ENCODE results near the gene PDLIM7.

Gene PDLIM7

GRCh38 chr5:177474846-177475562 lies 22.4 kb downstream of the PDLIM7 start:
- H3K9ac ChIP-seq (ENCODE audit: low read depth in 1 of 2, low read length in 2 of 2) = no peak overlapping the region
- no peaks in the 10 kb centered on the region for H3K36me3 ChIP-seq (ENCODE audit: control insufficient read depth in 2 of 2, insufficient read depth in 2 of 2, low read length in 2 of 2)
- peaks cover 13 to 15% of the 10 kb centered on the region in 2 donors for H3K4me1 ChIP-seq (ENCODE audit: control insufficient read depth in 2 of 2, insufficient read depth in 2 of 2, low read length in 2 of 2)
- no peak overlapping the region for H3K4me3 ChIP-seq (ENCODE audit: low read length in 2 of 2)
- H3K27me3 ChIP-seq (ENCODE audit: control insufficient read depth in 2 of 2, insufficient read depth in 2 of 2, low read length in 2 of 2) = peaks cover 0 to 3% of the 10 kb centered on the region in 2 donors
- H3K27ac ChIP-seq (ENCODE audit: low read depth in 2 of 2, low read length in 2 of 2) = no peak overlapping the region
- H3K9me3 ChIP-seq (ENCODE audit: control insufficient read depth in 2 of 2, low read length in 2 of 2) = no peaks in the 10 kb centered on the region

- peaks cover 0 to 3% of the 10 kb centered on the region in 2 donors for H3K27me3 ChIP-seq (ENCODE audit: control insufficient read depth in 2 of 2, insufficient read depth in 2 of 2, low read length in 2 of 2)
- peak overlapping the region in 1 of 2 donors; percentile 1 for H3K27ac ChIP-seq (ENCODE audit: low read depth in 2 of 2, low read length in 2 of 2)
- no peaks in the 10 kb centered on the region for H3K36me3 ChIP-seq (ENCODE audit: control insufficient read depth in 2 of 2, insufficient read depth in 2 of 2, low read length in 2 of 2)
- H3K9ac ChIP-seq (ENCODE audit: low read depth in 1 of 2, low read length in 2 of 2) = no peak overlapping the region
- no peaks in the 10 kb centered on the region for H3K9me3 ChIP-seq (ENCODE audit: control insufficient read depth in 2 of 2, low read length in 2 of 2)
- no peak overlapping the region for H3K4me3 ChIP-seq (ENCODE audit: low read length in 2 of 2)
- peaks cover 9 to 15% of the 10 kb centered on the region in 2 donors for H3K4me1 ChIP-seq (ENCODE audit: control insufficient read depth in 2 of 2, insufficient read depth in 2 of 2, low read length in 2 of 2)
Observed at GRCh38 chr5:177474002-177474476, 23.4 kb downstream of the PDLIM7 start.

- Histone ChIP-seq H3K9ac (ENCODE audit: low read depth in 1 of 2, low read length in 2 of 2) (peak within 1 kb of the TSS in 1 of 2 donors; percentile 17), H3K4me3 (ENCODE audit: low read length in 2 of 2) (peak within 1 kb of the TSS; percentile 54 to 55), H3K27ac (ENCODE audit: low read depth in 2 of 2, low read length in 2 of 2) (peak within 1 kb of the TSS in 1 of 2 donors; percentile 16), H3K36me3 (ENCODE audit: control insufficient read depth in 2 of 2, insufficient read depth in 2 of 2, low read length in 2 of 2) (no peaks in the 10 kb centered on the region), H3K4me1 (ENCODE audit: control insufficient read depth in 2 of 2, insufficient read depth in 2 of 2, low read length in 2 of 2) (peaks cover 8 to 12% of the 10 kb centered on the region in 2 donors), H3K9me3 (ENCODE audit: control insufficient read depth in 2 of 2, low read length in 2 of 2) (no peaks in the 10 kb centered on the region), H3K27me3 (ENCODE audit: control insufficient read depth in 2 of 2, insufficient read depth in 2 of 2, low read length in 2 of 2) (peaks cover 0 to 3% of the 10 kb centered on the region in 2 donors)
Observed at GRCh38 chr5:177473443-177474001, 23.9 kb downstream of the PDLIM7 start, which contains the start of gene DBN1. TSS of gene DBN1 (minus strand) at chr5:177473634. CDS start at chr5:177473521, 113 bp downstream.

- Histone ChIP-seq H3K9me3 (ENCODE audit: control insufficient read depth in 2 of 2, low read length in 2 of 2) (no peaks in the 10 kb centered on the region), H3K9ac (ENCODE audit: low read depth in 1 of 2, low read length in 2 of 2) (peak overlapping the region in 1 of 2 donors; percentile 17)
Observed at GRCh38 chr5:177472460-177473442, 24.7 kb downstream of the PDLIM7 start.

GRCh38 chr5:177471610-177472356 lies 25.6 kb downstream of the PDLIM7 start:
- Histone ChIP-seq H3K27me3 (ENCODE audit: control insufficient read depth in 2 of 2, insufficient read depth in 2 of 2, low read length in 2 of 2) (peaks cover 0 to 3% of the 10 kb centered on the region in 2 donors), H3K36me3 (ENCODE audit: control insufficient read depth in 2 of 2, insufficient read depth in 2 of 2, low read length in 2 of 2) (no peaks in the 10 kb centered on the region), H3K4me3 (ENCODE audit: low read length in 2 of 2) (peak overlapping the region; percentile 54 to 55), H3K27ac (ENCODE audit: low read depth in 2 of 2, low read length in 2 of 2) (no peak overlapping the region), H3K9ac (ENCODE audit: low read depth in 1 of 2, low read length in 2 of 2) (peak overlapping the region in 1 of 2 donors; percentile 14), H3K9me3 (ENCODE audit: control insufficient read depth in 2 of 2, low read length in 2 of 2) (no peaks in the 10 kb centered on the region), H3K4me1 (ENCODE audit: control insufficient read depth in 2 of 2, insufficient read depth in 2 of 2, low read length in 2 of 2) (peaks cover 8 to 12% of the 10 kb centered on the region in 2 donors)

More at GRCh38 chr5:177472460-177473442, 24.7 kb downstream of the PDLIM7 start:
- H3K36me3 ChIP-seq (ENCODE audit: control insufficient read depth in 2 of 2, insufficient read depth in 2 of 2, low read length in 2 of 2) = no peaks in the 10 kb centered on the region
- peaks cover 8 to 12% of the 10 kb centered on the region in 2 donors for H3K4me1 ChIP-seq (ENCODE audit: control insufficient read depth in 2 of 2, insufficient read depth in 2 of 2, low read length in 2 of 2)
- H3K4me3 ChIP-seq (ENCODE audit: low read length in 2 of 2) = peak overlapping the region; percentile 54 to 55
- peak overlapping the region in 1 of 2 donors; percentile 16 for H3K27ac ChIP-seq (ENCODE audit: low read depth in 2 of 2, low read length in 2 of 2)
- H3K27me3 ChIP-seq (ENCODE audit: control insufficient read depth in 2 of 2, insufficient read depth in 2 of 2, low read length in 2 of 2) = peaks cover 0 to 3% of the 10 kb centered on the region in 2 donors

- no peaks in the 10 kb centered on the region for H3K36me3 ChIP-seq (ENCODE audit: control insufficient read depth in 2 of 2, insufficient read depth in 2 of 2, low read length in 2 of 2)
- peaks cover 0 to 3% of the 10 kb centered on the region in 2 donors for H3K27me3 ChIP-seq (ENCODE audit: control insufficient read depth in 2 of 2, insufficient read depth in 2 of 2, low read length in 2 of 2)
- no peak overlapping the region for H3K4me3 ChIP-seq (ENCODE audit: low read length in 2 of 2)
- H3K9ac ChIP-seq (ENCODE audit: low read depth in 1 of 2, low read length in 2 of 2) = no peak overlapping the region
- no peaks in the 10 kb centered on the region for H3K9me3 ChIP-seq (ENCODE audit: control insufficient read depth in 2 of 2, low read length in 2 of 2)
- H3K27ac ChIP-seq (ENCODE audit: low read depth in 2 of 2, low read length in 2 of 2) = no peak overlapping the region
- peaks cover 8 to 12% of the 10 kb centered on the region in 2 donors for H3K4me1 ChIP-seq (ENCODE audit: control insufficient read depth in 2 of 2, insufficient read depth in 2 of 2, low read length in 2 of 2)
Observed at GRCh38 chr5:177470759-177471536, 26.5 kb downstream of the PDLIM7 start.

GRCh38 chr5:177469750-177470525 lies 27.5 kb downstream of the PDLIM7 start:
- Histone ChIP-seq H3K4me3 (ENCODE audit: low read length in 2 of 2) (no peak overlapping the region), H3K9ac (ENCODE audit: low read depth in 1 of 2, low read length in 2 of 2) (no peak overlapping the region), H3K36me3 (ENCODE audit: control insufficient read depth in 2 of 2, insufficient read depth in 2 of 2, low read length in 2 of 2) (peaks cover 0 to 4% of the 10 kb centered on the region in 2 donors), H3K9me3 (ENCODE audit: control insufficient read depth in 2 of 2, low read length in 2 of 2) (no peaks in the 10 kb centered on the region), H3K4me1 (ENCODE audit: control insufficient read depth in 2 of 2, insufficient read depth in 2 of 2, low read length in 2 of 2) (peaks cover 8 to 12% of the 10 kb centered on the region in 2 donors), H3K27me3 (ENCODE audit: control insufficient read depth in 2 of 2, insufficient read depth in 2 of 2, low read length in 2 of 2) (peaks cover 0 to 3% of the 10 kb centered on the region in 2 donors), H3K27ac (ENCODE audit: low read depth in 2 of 2, low read length in 2 of 2) (no peak overlapping the region)

GRCh38 chr5:177468685-177469628 lies 28.4 kb downstream of the PDLIM7 start:
- Histone ChIP-seq H3K9me3 (ENCODE audit: control insufficient read depth in 2 of 2, low read length in 2 of 2) (no peaks in the 10 kb centered on the region), H3K9ac (ENCODE audit: low read depth in 1 of 2, low read length in 2 of 2) (no peak overlapping the region), H3K4me3 (ENCODE audit: low read length in 2 of 2) (no peak overlapping the region), H3K4me1 (ENCODE audit: control insufficient read depth in 2 of 2, insufficient read depth in 2 of 2, low read length in 2 of 2) (peaks cover 8 to 12% of the 10 kb centered on the region in 2 donors), H3K27me3 (ENCODE audit: control insufficient read depth in 2 of 2, insufficient read depth in 2 of 2, low read length in 2 of 2) (peaks cover 0 to 3% of the 10 kb centered on the region in 2 donors), H3K27ac (ENCODE audit: low read depth in 2 of 2, low read length in 2 of 2) (no peak overlapping the region), H3K36me3 (ENCODE audit: control insufficient read depth in 2 of 2, insufficient read depth in 2 of 2, low read length in 2 of 2) (peaks cover 0 to 4% of the 10 kb centered on the region in 2 donors)
